ENCODE measurements around the gene BPI.
"Not testable (repeated sequence)": the region's sequence is repeated elsewhere in the genome, so short reads cannot be mapped to it uniquely, and the experiment has no call there.

DNA sequence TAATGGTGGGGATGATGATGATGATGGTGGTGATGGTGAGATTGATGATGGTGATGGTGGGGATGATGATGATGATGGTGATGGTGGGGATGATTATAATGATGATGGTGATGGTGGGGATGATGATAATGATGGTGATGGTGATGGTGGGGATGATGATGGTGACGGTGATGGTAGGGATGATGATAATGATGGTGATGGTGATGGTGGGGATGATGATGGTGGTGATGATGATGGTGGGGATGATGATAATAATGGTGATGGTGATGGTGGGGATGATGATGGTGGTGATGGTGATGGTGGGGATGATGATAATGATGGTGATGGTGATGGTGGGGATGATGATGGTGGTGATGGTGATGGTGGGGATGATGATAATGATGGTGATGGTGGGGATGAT is 10.4 kb downstream of the BPI start:
- TF ChIP-seq, protein P1, sequence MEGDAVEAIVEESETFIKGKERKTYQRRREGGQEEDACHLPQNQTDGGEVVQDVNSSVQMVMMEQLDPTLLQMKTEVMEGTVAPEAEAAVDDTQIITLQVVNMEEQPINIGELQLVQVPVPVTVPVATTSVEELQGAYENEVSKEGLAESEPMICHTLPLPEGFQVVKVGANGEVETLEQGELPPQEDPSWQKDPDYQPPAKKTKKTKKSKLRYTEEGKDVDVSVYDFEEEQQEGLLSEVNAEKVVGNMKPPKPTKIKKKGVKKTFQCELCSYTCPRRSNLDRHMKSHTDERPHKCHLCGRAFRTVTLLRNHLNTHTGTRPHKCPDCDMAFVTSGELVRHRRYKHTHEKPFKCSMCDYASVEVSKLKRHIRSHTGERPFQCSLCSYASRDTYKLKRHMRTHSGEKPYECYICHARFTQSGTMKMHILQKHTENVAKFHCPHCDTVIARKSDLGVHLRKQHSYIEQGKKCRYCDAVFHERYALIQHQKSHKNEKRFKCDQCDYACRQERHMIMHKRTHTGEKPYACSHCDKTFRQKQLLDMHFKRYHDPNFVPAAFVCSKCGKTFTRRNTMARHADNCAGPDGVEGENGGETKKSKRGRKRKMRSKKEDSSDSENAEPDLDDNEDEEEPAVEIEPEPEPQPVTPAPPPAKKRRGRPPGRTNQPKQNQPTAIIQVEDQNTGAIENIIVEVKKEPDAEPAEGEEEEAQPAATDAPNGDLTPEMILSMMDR (IDR thresholded peaks at IDR 0.05; ENCODE audit: low read length): not testable (repeated sequence)
- not testable (repeated sequence) for TF ChIP-seq EZH2 (IDR thresholded peaks at IDR 0.05; ENCODE audit: borderline replicate concordance, low read length)
